GM10266 (cell line): ENCODE measurements around the gene MYL3.
A peak's percentile ranks its signal among the peaks of the same experiment; 100 is the strongest.

Experiments
- DNase-seq: peaks from one replicate; pipeline ENCODE4 v3.0.0; 2012; ENCODE audit errors: extremely low spot score
- TF ChIP-seq, protein P1 (sequence below): IDR thresholded peaks from 2 replicates; pipeline ENCODE4 v1.5.1; 2012; ENCODE audit warnings: mild to moderate bottlenecking, low read depth; ENCODE audit not compliant: control insufficient read depth, insufficient read depth; ENCODE audit errors: missing control alignments

The MYL3 gene

DNA sequence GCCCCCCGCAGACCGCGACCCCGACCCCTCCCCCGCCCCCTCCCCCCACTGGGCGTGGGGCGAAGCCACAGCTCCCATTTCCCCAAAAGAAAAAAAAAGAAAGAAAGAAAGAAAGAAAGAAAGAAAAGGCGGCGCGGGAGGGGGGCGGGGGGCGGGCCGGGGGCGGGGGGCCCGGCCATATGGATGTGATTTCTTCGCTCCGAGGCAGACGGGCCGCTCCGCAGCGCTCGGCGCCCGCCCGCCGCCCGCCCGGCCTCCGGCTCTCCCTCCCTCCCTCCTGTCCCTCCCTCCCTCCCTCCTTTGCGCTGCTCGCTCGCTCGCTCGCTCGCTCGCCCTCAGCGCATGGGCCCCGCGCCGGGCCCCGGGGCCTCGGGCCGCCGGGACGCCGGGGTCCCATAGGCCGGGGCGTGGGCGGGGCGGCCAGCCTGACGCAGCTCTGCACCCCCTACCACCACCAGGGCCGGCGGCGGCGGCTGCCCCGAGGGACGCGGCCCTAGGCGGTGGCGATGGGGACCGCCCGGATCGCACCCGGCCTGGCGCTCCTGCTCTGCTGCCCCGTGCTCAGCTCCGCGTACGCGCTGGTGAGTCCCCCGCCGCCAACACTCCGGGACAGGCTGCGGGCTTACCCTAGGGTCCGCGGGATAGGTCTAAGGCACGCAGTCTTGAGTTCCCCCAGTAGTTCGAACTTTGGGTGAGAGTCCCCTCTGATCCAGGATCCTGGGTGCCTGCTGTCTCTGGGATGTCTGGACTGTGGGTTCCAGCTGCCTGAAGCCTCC is 20.0 kb upstream of the MYL3 start:
- TF ChIP-seq, protein P1, sequence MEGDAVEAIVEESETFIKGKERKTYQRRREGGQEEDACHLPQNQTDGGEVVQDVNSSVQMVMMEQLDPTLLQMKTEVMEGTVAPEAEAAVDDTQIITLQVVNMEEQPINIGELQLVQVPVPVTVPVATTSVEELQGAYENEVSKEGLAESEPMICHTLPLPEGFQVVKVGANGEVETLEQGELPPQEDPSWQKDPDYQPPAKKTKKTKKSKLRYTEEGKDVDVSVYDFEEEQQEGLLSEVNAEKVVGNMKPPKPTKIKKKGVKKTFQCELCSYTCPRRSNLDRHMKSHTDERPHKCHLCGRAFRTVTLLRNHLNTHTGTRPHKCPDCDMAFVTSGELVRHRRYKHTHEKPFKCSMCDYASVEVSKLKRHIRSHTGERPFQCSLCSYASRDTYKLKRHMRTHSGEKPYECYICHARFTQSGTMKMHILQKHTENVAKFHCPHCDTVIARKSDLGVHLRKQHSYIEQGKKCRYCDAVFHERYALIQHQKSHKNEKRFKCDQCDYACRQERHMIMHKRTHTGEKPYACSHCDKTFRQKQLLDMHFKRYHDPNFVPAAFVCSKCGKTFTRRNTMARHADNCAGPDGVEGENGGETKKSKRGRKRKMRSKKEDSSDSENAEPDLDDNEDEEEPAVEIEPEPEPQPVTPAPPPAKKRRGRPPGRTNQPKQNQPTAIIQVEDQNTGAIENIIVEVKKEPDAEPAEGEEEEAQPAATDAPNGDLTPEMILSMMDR = no peak
- peak; percentile 69 for DNase-seq

DNA sequence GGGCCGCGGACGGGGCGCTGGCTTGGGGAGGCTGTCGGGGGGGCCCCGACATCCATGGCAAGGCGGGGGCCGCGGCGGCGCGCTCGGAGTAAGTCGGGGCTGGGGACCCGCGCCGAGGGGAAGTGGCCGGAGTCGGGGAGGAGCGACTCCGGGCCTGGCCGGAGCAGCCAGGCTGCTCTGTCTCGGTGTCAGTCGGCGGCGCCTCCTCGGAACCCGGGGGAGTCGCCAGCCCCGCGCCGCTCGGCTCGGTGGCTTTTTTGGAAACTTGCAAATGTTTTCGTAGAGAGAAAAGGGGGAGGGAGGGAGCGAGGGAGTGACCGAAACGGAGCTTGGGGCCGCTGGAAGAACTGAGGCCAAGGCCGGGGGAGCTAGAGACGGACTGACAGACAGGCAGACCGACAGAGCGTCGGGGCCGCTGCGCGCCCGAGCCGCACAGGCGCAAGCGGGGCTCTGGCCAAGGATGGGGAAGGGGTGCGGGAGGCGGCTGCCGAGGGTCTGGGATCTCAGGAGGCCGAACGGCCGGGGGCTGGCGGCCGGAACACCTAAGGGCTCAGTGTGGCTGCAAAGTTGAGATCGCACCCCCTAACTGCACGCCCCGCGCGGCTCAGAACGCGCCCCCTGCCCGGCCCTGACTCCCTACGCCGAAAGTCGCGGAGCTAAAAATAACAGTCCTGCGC is 19.3 kb upstream of the MYL3 start:
- TF ChIP-seq, protein P1 = no peak
- peak; percentile 59 for DNase-seq

DNA sequence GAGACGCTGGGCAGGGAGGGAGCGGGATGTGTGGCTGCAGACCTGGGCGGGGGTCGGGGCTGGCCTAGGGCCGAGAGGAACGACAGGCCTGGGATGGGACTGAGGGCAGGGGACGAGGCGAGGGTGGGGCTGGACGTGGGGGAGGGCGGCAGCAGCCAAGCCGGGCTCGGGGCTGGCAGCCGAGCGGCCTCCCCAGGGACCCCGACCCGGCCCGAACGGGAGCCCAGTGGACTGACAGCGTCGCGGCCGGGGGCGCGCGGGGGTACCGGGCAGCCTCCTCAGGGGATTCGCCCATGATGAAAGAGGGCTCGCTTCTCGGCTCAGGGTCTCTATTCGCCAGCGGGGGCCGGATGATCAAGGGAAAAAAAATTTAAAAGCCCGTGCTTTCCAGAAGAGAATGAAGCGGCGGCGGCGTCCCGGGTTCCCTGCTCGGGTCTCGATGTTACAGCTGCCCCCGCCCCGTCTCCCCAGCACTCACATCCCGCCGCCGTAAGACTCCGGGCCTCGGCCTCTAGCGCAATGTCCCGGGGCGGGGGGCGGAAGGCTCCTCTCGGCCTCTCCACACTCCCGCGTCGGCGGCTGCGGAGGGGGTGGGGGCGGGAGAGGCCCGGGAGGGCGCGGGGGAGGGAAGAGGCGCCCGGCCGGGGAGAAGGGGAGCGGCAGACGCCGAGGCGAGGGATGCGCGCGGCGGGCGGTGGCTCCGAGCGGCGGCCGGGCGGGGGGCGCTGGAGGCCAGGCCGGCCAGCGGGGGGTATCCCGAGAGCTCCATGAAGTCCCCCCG is 18.5 kb upstream of the MYL3 start:
- peak; percentile 60 for DNase-seq
- TF ChIP-seq, protein P1 = no peak

DNA sequence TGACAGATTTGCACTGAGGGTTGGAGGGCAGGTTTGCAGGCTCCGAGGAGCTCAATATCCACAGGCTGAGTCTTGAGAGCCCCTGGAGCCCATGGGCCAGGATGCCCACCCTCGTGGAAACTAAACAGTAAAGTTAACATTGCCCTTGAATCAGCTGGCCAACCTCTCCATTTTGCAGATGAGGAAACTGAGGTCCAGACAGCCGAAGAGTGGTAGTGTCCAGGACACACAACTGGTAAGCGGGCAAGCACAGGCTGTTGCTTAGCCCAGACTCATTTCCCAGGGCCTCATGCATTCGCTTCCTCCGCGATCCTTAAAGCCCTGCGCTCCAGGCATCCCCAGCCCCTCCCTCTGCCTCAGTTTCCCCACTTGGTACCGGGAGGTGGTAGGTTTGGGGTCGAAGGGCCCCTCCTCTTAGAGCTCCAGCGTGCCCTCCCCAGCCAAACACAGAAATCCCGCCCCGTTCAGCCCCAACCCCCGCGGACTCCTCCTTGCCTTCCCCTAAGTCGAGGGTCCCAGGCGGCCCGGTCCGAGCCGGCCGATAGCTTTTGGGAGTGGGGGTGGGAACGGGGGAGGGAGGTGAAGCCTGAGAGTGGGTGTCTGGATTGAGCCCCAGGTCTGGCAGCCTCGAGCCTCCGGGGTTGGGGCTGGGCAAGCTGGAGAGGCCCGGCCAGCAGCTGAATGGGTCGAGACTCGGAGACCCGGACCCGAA is 17.8 kb upstream of the MYL3 start:
- no peak for DNase-seq
- TF ChIP-seq, protein P1 = no peak

DNA sequence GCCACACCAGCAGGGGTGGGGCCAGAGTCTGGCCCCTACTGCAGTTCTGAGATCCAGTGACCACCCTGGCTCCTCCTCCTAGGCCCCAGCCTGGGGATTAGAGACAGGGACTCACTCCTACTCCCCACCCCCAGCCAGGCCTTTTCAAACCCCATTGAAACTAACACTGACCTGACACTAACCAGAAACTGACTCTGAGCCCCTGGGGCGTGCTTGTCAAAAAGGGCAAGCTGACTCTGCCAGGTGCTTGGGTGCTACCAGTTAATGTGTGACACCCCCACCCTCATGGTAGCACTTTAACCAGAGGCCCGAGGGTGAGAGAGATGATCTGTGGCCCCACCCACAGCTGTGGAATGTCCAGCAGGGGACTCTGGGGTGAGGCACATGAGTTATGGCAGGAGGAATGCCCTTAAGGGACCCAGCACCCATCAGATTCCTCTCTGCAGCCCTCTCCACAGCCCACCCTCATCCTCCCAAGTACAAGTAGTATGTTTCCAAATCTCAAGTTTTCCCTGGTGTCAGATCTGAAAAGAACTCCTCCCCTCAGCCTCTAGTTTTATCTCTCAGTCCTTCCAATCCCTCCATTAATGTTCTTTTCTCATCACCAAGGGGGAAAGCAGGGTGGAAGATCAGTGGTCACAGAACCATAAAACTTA is 15.7 kb upstream of the MYL3 start:
- TF ChIP-seq, protein P1 = no peak
- DNase-seq = no peak

DNA sequence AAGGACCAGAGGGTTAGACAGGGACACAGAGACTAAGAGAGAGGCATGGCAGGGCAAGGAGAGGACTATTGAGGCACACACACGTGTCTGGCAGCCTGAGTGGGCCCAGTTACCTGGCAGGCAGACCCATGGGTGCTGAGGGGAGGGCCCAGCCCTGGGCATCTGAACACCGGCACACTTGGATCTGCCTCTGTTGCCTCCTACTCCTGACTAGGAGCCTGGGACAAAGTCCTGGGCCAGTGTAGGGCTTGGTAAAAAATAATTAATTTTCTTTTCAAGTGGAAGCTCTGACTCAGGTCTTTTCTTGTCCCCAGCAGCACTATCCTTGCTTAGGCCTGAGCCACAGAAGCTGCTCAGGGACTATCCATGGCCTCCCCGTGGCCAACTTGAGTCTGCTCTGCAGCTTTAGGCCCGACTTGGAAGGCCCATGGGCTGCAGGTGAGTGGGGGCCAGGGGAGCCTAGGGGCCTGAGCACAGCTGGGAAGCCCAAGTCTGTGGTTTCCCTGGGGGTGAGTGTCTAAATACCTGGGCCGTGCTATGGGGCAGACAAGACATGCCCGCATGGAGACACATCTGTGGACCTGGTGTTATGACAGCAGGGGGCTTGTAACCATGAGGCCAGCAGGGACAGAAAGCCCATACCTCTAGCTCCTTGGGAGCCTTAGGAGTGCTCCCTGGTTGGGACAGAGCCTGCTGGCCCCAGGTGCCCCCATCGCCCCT is 14.3 kb upstream of the MYL3 start, which contains the start of gene PTH1R:
Gene PTH1R (plus strand): TSS at position 316 of the 720 bp plus-strand sequence. CDS start 5,839 bp downstream, outside the sequence.
- TF ChIP-seq, protein P1 = no peak
- no peak for DNase-seq
